ENCODE measurements around the gene GTPBP4. TPM values are rescaled to one million over a fixed set of nuclear protein-coding genes. Genes with fewer than 3 reads are reported as not detected.

GTPBP4 gene
- total RNA-seq, 1 experiment from 2014 or later, result 44.6 TPM

- H4K20me1 ChIP-seq (ENCODE audit: low read length), result no peaks in the 10 kb centered on the region
- no peak for TF ChIP-seq EZH2phosphoT487 (IDR thresholded peaks at IDR 0.05; ENCODE audit: borderline replicate concordance, low read length)
- no peak for TF ChIP-seq EZH2 (IDR thresholded peaks at IDR 0.05; ENCODE audit: low read length, unreplicated experiment)
- no peak for TF ChIP-seq CTCF (conservative IDR thresholded peaks at IDR 0.05; ENCODE audit: low read depth, low read length)
- H2AFZ ChIP-seq (ENCODE audit: low read length), result peak overlapping the region; percentile 59; the same call in 1 of the 2 replicates
- ChIA-PET POLR2A (ENCODE audit: unreplicated experiment) (no interaction called here), CTCF (no interaction called here)
- no peak overlapping the region for H3K9ac ChIP-seq (ENCODE audit: low read length)
- no TSS peak for BruUV-seq (replicated peaks)
- no peak overlapping the region for H3K27ac ChIP-seq (ENCODE audit: low read length)
- no peak overlapping the region for H3K4me3 ChIP-seq (ENCODE audit: low read length)
- ATAC-seq (no peak), DNase-seq (no peak)
- no peaks in the 10 kb centered on the region for H3F3A ChIP-seq (ENCODE audit: low read length, unreplicated experiment)
- peak overlapping the region; percentile 59; the same call in 1 of the 2 replicates for H3K4me2 ChIP-seq (ENCODE audit: low read length)
- intact Hi-C loops (cut with micrococcal nuclease), result no loop called here
- no peaks in the 10 kb centered on the region for H3K36me3 ChIP-seq (ENCODE audit: low read depth, low read length)
- H3K4me1 ChIP-seq (ENCODE audit: insufficient read depth, low read length), result 0 out of 2 replicates have a peak, but pooled peaks cover 10% of the 10 kb centered on the region
- H3K27me3 ChIP-seq (ENCODE audit: low read length), result no peaks in the 10 kb centered on the region
- no peaks in the 10 kb centered on the region for H3K9me2 ChIP-seq (replicated peaks; ENCODE audit: low read length)
- no peaks in the 10 kb centered on the region for H3K9me3 ChIP-seq (ENCODE audit: low read length)
- no peaks in the 10 kb centered on the region for H3K79me2 ChIP-seq (ENCODE audit: low read length)
These were observed 17.1 kb upstream of the GTPBP4 start for GRCh38 chr10:971150-971542.

- H3K9me2 ChIP-seq (replicated peaks; ENCODE audit: low read length), result no peaks in the 10 kb centered on the region
- ATAC-seq, result no peak
- H3K4me3 ChIP-seq (ENCODE audit: low read length), result no peak overlapping the region
- no peaks in the 10 kb centered on the region for H4K20me1 ChIP-seq (ENCODE audit: low read length)
- POLR2A ChIA-PET (ENCODE audit: unreplicated experiment), result no interaction called here
- CTCF ChIA-PET, result no interaction called here
- H3K9me3 ChIP-seq (ENCODE audit: low read length), result no peaks in the 10 kb centered on the region
- TF ChIP-seq EZH2 (IDR thresholded peaks at IDR 0.05; ENCODE audit: low read length, unreplicated experiment), result no peak
- TF ChIP-seq CTCF (conservative IDR thresholded peaks at IDR 0.05; ENCODE audit: low read depth, low read length), result no peak
- TF ChIP-seq EZH2phosphoT487 (IDR thresholded peaks at IDR 0.05; ENCODE audit: borderline replicate concordance, low read length), result no peak
- no peaks in the 10 kb centered on the region for H3K27me3 ChIP-seq (ENCODE audit: low read length)
- no peak overlapping the region for H3K27ac ChIP-seq (ENCODE audit: low read length)
- H3K36me3 ChIP-seq (ENCODE audit: low read depth, low read length), result no peaks in the 10 kb centered on the region
- H3K79me2 ChIP-seq (ENCODE audit: low read length), result no peaks in the 10 kb centered on the region
- H3F3A ChIP-seq (ENCODE audit: low read length, unreplicated experiment), result no peaks in the 10 kb centered on the region
- no peak overlapping the region for H3K4me2 ChIP-seq (ENCODE audit: low read length)
- BruUV-seq (replicated peaks), result no TSS peak
- H2AFZ ChIP-seq (ENCODE audit: low read length), result no peak overlapping the region
- H3K9ac ChIP-seq (ENCODE audit: low read length), result no peak overlapping the region
- no peak for DNase-seq
- intact Hi-C loops (cut with micrococcal nuclease), result no loop called here
- 0 out of 2 replicates have a peak, but pooled peaks cover 10% of the 10 kb centered on the region for H3K4me1 ChIP-seq (ENCODE audit: insufficient read depth, low read length)
These were observed 16.6 kb upstream of the GTPBP4 start for GRCh38 chr10:971613-972012.

- no peak overlapping the region for H2AFZ ChIP-seq (ENCODE audit: low read length)
- H4K20me1 ChIP-seq (ENCODE audit: low read length), result no peaks in the 10 kb centered on the region
- no peaks in the 10 kb centered on the region for H3K36me3 ChIP-seq (ENCODE audit: low read depth, low read length)
- no peak overlapping the region for H3K9ac ChIP-seq (ENCODE audit: low read length)
- H3K27me3 ChIP-seq (ENCODE audit: low read length), result no peaks in the 10 kb centered on the region
- H3K4me2 ChIP-seq (ENCODE audit: low read length), result no peak overlapping the region
- no peak overlapping the region for H3K4me3 ChIP-seq (ENCODE audit: low read length)
- H3F3A ChIP-seq (ENCODE audit: low read length, unreplicated experiment), result no peaks in the 10 kb centered on the region
- no peak for TF ChIP-seq EZH2 (IDR thresholded peaks at IDR 0.05; ENCODE audit: low read length, unreplicated experiment)
- ATAC-seq (no peak), DNase-seq (no peak)
- ChIA-PET CTCF (no interaction called here), POLR2A (ENCODE audit: unreplicated experiment) (no interaction called here)
- no peaks in the 10 kb centered on the region for H3K9me3 ChIP-seq (ENCODE audit: low read length)
- H3K4me1 ChIP-seq (ENCODE audit: insufficient read depth, low read length), result 0 out of 2 replicates have a peak, but pooled peaks cover 10% of the 10 kb centered on the region
- H3K27ac ChIP-seq (ENCODE audit: low read length), result no peak overlapping the region
- no TSS peak for BruUV-seq (replicated peaks)
- intact Hi-C loops (cut with micrococcal nuclease), result no loop called here
- H3K9me2 ChIP-seq (replicated peaks; ENCODE audit: low read length), result no peaks in the 10 kb centered on the region
- H3K79me2 ChIP-seq (ENCODE audit: low read length), result no peaks in the 10 kb centered on the region
These were observed 15.5 kb upstream of the GTPBP4 start for GRCh38 chr10:972763-973162.
